Activated naive CD4-positive, alpha-beta T cell treated with anti-CD3 and anti-CD28 coated beads, Interleukin-2, amount 50 U/mL, for 72 hours (primary cell): ENCODE measurements around the gene MAL. TPM values are rescaled to one million over a fixed set of nuclear protein-coding genes. Genes with fewer than 3 reads are reported as not detected.

Experiments
- ATAC-seq, 2 donors: fragments of 150-1000 bp; cut with Tn5 transposase; 2 replicates each; pipeline ENCODE4 v1.10.0; 2021; ENCODE audit warnings: mild to moderate bottlenecking in 2 of 2, moderate library complexity in 2 of 2
- DNase-seq, 2 donors: peaks; one replicate each; pipeline ENCODE4 v3.0.0; 2021 to 2022; ENCODE audit warnings: low spot score in 2 of 2
- H3K27ac Mint-ChIP-seq, 2 donors: one replicate each; pipeline ENCODE4 v1.8.0; 2022; ENCODE audit warnings: mild to moderate bottlenecking in 2 of 2, mixed read lengths in 2 of 2
- H3K36me3 Mint-ChIP-seq, 2 donors: one replicate each; pipeline ENCODE4 v1.8.0; 2022; ENCODE audit warnings: mixed read lengths in 2 of 2
- H3K9me3 Mint-ChIP-seq, 2 donors: one replicate each; pipeline ENCODE4 v1.8.0; 2022; ENCODE audit warnings: mixed read lengths in 2 of 2
- total RNA-seq, 2 donors: library from RNA; stranded (reverse); gene quantifications; one replicate each; pipeline ENCODE4 v1.2.3, GENCODE V29; 2022

Gene MAL
- total RNA-seq, 2 donors from 2014 or later: 26.3 to 62.8 TPM

- Mint-ChIP-seq H3K36me3 (peaks cover 0 to 3% of the 10 kb centered on the region in 2 donors), H3K27ac (peak overlapping the region in 1 of 2 donors; percentile 62), H3K9me3 (no peaks in the 10 kb centered on the region)
- no peak for ATAC-seq
- DNase-seq: no peak
Measured at GRCh38 chr2:95058466-95058988, 33.0 kb downstream of the MAL start.

- peak in 1 of 2 donors; percentile 45 for DNase-seq
- no peaks in the 10 kb centered on the region for H3K36me3 Mint-ChIP-seq
- H3K9me3 Mint-ChIP-seq: no peaks in the 10 kb centered on the region
- peak overlapping the region; percentile 18 to 25 for H3K27ac Mint-ChIP-seq
- no peak for ATAC-seq
Measured at GRCh38 chr2:95058989-95059641, 33.6 kb downstream of the MAL start.

GRCh38 chr2:95059656-95060370, 34.3 kb downstream of the MAL start:
- Mint-ChIP-seq H3K9me3 (no peaks in the 10 kb centered on the region), H3K27ac (no peak overlapping the region), H3K36me3 (no peaks in the 10 kb centered on the region)
- ATAC-seq: no peak
- DNase-seq: peak in 1 of 2 donors; percentile 35

- Mint-ChIP-seq H3K36me3 (no peaks in the 10 kb centered on the region), H3K27ac (peak overlapping the region; percentile 58 to 72), H3K9me3 (no peaks in the 10 kb centered on the region)
- ATAC-seq (no peak), DNase-seq (peak in 1 of 2 donors; percentile 37)
Measured at GRCh38 chr2:95060446-95061118, 35.1 kb downstream of the MAL start.

GRCh38 chr2:95061119-95061512, 35.6 kb downstream of the MAL start:
- H3K27ac Mint-ChIP-seq: peak overlapping the region; percentile 58 to 72
- DNase-seq: no peak
- no peak for ATAC-seq
- H3K9me3 Mint-ChIP-seq: no peaks in the 10 kb centered on the region
- H3K36me3 Mint-ChIP-seq: no peaks in the 10 kb centered on the region

- no peaks in the 10 kb centered on the region for H3K36me3 Mint-ChIP-seq
- ATAC-seq (peak; percentile 53 to 62), DNase-seq (peak in 1 of 2 donors; percentile 50)
- no peaks in the 10 kb centered on the region for H3K9me3 Mint-ChIP-seq
- peak overlapping the region; percentile 40 to 58 for H3K27ac Mint-ChIP-seq
Measured at GRCh38 chr2:95061601-95062183, 36.2 kb downstream of the MAL start.

GRCh38 chr2:95062242-95063085, 37.0 kb downstream of the MAL start:
- H3K27ac Mint-ChIP-seq: peak overlapping the region; percentile 38 to 58
- peak in 1 of 2 donors; percentile 39 for DNase-seq
- no peaks in the 10 kb centered on the region for H3K9me3 Mint-ChIP-seq
- peak; percentile 34 to 37 for ATAC-seq
- H3K36me3 Mint-ChIP-seq: no peaks in the 10 kb centered on the region

- Mint-ChIP-seq H3K9me3 (peaks cover 0 to under 1% of the 10 kb centered on the region in 2 donors), H3K36me3 (no peaks in the 10 kb centered on the region), H3K27ac (peak overlapping the region in 1 of 2 donors; percentile 58)
- ATAC-seq: peak in 1 of 2 donors; percentile 7
- peak in 1 of 2 donors; percentile 44 for DNase-seq
Measured at GRCh38 chr2:95063086-95063958, 37.8 kb downstream of the MAL start.

- ATAC-seq: no peak
- Mint-ChIP-seq H3K9me3 (peaks cover 0 to 8% of the 10 kb centered on the region in 2 donors), H3K36me3 (peaks cover 0 to 6% of the 10 kb centered on the region in 2 donors), H3K27ac (no peak overlapping the region)
- no peak for DNase-seq
Measured at GRCh38 chr2:95068256-95068655, 42.7 kb downstream of the MAL start.

- DNase-seq: no peak
Measured at GRCh38 chr2:95069465-95069864, 44.0 kb downstream of the MAL start.

GRCh38 chr2:95071856-95072255, 46.3 kb downstream of the MAL start:
- Mint-ChIP-seq H3K27ac (no peak overlapping the region), H3K9me3 (peaks cover 0 to 8% of the 10 kb centered on the region in 2 donors), H3K36me3 (peaks cover 6 to 11% of the 10 kb centered on the region in 2 donors)
- DNase-seq: no peak
- no peak for ATAC-seq

More at GRCh38 chr2:95069465-95069864, 44.0 kb downstream of the MAL start:
- ATAC-seq: peak in 1 of 2 donors; percentile 16
- Mint-ChIP-seq H3K9me3 (peaks cover 0 to 8% of the 10 kb centered on the region in 2 donors), H3K27ac (no peak overlapping the region), H3K36me3 (peaks cover 0 to 6% of the 10 kb centered on the region in 2 donors)

- ATAC-seq (no peak), DNase-seq (no peak)
- no peak overlapping the region for H3K27ac Mint-ChIP-seq
- H3K36me3 Mint-ChIP-seq: peaks cover 6 to 11% of the 10 kb centered on the region in 2 donors
- peaks cover 0 to 8% of the 10 kb centered on the region in 2 donors for H3K9me3 Mint-ChIP-seq
Measured at GRCh38 chr2:95072424-95072823, 46.9 kb downstream of the MAL start.

- ATAC-seq (peak in 1 of 2 donors; percentile 44), DNase-seq (peak in 1 of 2 donors; percentile 74)
- Mint-ChIP-seq H3K9me3 (peaks cover 0 to 5% of the 10 kb centered on the region in 2 donors), H3K36me3 (peaks cover 6 to 11% of the 10 kb centered on the region in 2 donors), H3K27ac (peak overlapping the region; percentile 92 to 99)
Measured at GRCh38 chr2:95073856-95074662, 48.6 kb downstream of the MAL start.
